ENCODE data around the gene DNMT3A. TPM values are rescaled to one million over a fixed set of nuclear protein-coding genes. Genes with fewer than 3 reads are reported as not detected.

The DNMT3A gene
- total RNA-seq, 1 experiment from 2014 or later: 215 TPM

- no peak overlapping the region for H4K91ac ChIP-seq (ENCODE audit: insufficient read length, low read depth, low read length)
- H4K20me1 ChIP-seq (ENCODE audit: control insufficient read depth, insufficient read depth, insufficient read length): no peaks in the 10 kb centered on the region
- no peak overlapping the region for H3K14ac ChIP-seq (ENCODE audit: insufficient read depth, low read length)
- H3K27ac ChIP-seq (ENCODE audit: insufficient read length, low read depth, low read length): no peak overlapping the region
- no peak overlapping the region for H2AK5ac ChIP-seq (ENCODE audit: insufficient read length, low read length)
- no peak overlapping the region for H2BK5ac ChIP-seq (ENCODE audit: insufficient read length, low read length)
- H2BK120ac ChIP-seq (ENCODE audit: low read depth, low read length, poor library complexity, severe bottlenecking): no peak overlapping the region
- no peak overlapping the region for H3K23ac ChIP-seq (ENCODE audit: insufficient read length, low read depth, low read length)
- Mint-ChIP-seq H3K27ac (peak overlapping the region in 1 of 3 experiments; percentile 42; a peak in 2 of 7 replicates), H3K4me3 (no peak overlapping the region), H3K9me3 (no peaks in the 10 kb centered on the region; a peak in 1 of 5 replicates), H3K36me3 (ENCODE audit: insufficient read depth in 1 of 3, low read depth in 3 of 3) (peaks cover 0 to 5% (median 0%) of the 10 kb centered on the region in 3 experiments; a peak in 2 of 7 replicates), H3K27me3 (ENCODE audit: low read depth) (no peaks in the 10 kb centered on the region; the same call in 1 of the 2 replicates), H3K4me1 (peaks cover 63 to 67% of the 10 kb centered on the region in 2 experiments)
- H3K4me2 ChIP-seq (ENCODE audit: insufficient read depth, insufficient read length, low read length): no peak overlapping the region
- H4K5ac ChIP-seq (ENCODE audit: insufficient read length, low read depth, low read length): no peak overlapping the region
- H4K8ac ChIP-seq (replicated peaks; ENCODE audit: insufficient read length, low read depth, low read length): no peak overlapping the region
- no peaks in the 10 kb centered on the region for H3K9me3 ChIP-seq (ENCODE audit: control insufficient read depth, low read depth, low read length)
- H2AFZ ChIP-seq (ENCODE audit: low read length): no peak overlapping the region
- H2BK20ac ChIP-seq (ENCODE audit: low read depth, low read length, poor library complexity, severe bottlenecking): no peak overlapping the region
- H3K4ac ChIP-seq (ENCODE audit: low read depth, low read length): no peak overlapping the region
- no peaks in the 10 kb centered on the region for H3K79me1 ChIP-seq (ENCODE audit: insufficient read depth, low read depth, low read length, poor library complexity, severe bottlenecking)
- H2BK12ac ChIP-seq (ENCODE audit: insufficient read length, low read depth, low read length): no peak overlapping the region
- no peak for TF ChIP-seq CTCF (conservative IDR thresholded peaks at IDR 0.05)
- no peaks in the 10 kb centered on the region for H3K23me2 ChIP-seq (ENCODE audit: insufficient read length, low read depth, low read length, poor library complexity, severe bottlenecking)
- H3K18ac ChIP-seq (ENCODE audit: insufficient read length, low read depth, low read length): no peak overlapping the region
- H3K79me2 ChIP-seq (ENCODE audit: insufficient read depth, low read length): no peaks in the 10 kb centered on the region
- H3K27me3 ChIP-seq (ENCODE audit: insufficient read depth, low read length): no peaks in the 10 kb centered on the region
- no peak overlapping the region for H2BK15ac ChIP-seq (ENCODE audit: low read depth, low read length)
- no peak for DNase-seq
- no peak overlapping the region for H3K9ac ChIP-seq (ENCODE audit: extremely low read depth, insufficient read length, low read length)
- H3T11ph ChIP-seq (ENCODE audit: low read length): no peak overlapping the region
- H3K56ac ChIP-seq (ENCODE audit: insufficient read length, low read depth, low read length): no peak overlapping the region
- peaks cover 33% of the 10 kb centered on the region; the same call in 1 of the 2 replicates for H3K4me1 ChIP-seq (ENCODE audit: insufficient read depth, low read length)
- WGBS (ENCODE audit: extremely low coverage, insufficient read length, low lambda C conversion rate): no CpG with 5 or more reads among the region's 1 CpG
Measured at GRCh38 chr2:25262288-25262687, 79.4 kb downstream of the DNMT3A start.

Measured in H9 (cell line).